GM23338 (cell line): Measurements from ENCODE around the gene FZD4. TPM values are rescaled to one million over a fixed set of nuclear protein-coding genes. Genes with fewer than 3 reads are reported as not detected.
A peak's percentile ranks its signal among the peaks of the same experiment; 100 is the strongest.
"Not testable (repeated sequence)": the region's sequence is repeated elsewhere in the genome, so short reads cannot be mapped to it uniquely, and the experiment has no call there.

Experiments
- ATAC-seq: fragments of 200-7000 bp; cut with Tn5 transposase; 3 replicates; pipeline ENCODE4 v1.9.1; 2020
- DNase-seq: peaks from one replicate; pipeline ENCODE4 v3.0.0-alpha.2; 2015; ENCODE audit warnings: low spot score
- H2AFZ ChIP-seq: fragments of 200-600 bp; sonication (generic); 2 replicates; pipeline ENCODE4 v1.8.0; 2016; ENCODE audit warnings: antibody characterized with exemption, mild to moderate bottlenecking, moderate library complexity
- H3F3A ChIP-seq: fragments of 200-600 bp; sonication (generic); replicated peaks from 2 replicates; pipeline ENCODE4 v1.8.0; 2017; ENCODE audit warnings: antibody characterized with exemption, mixed run types, low read depth
- H3K27ac ChIP-seq: fragments of 200-600 bp; sonication (generic); 2 replicates; pipeline ENCODE4 v1.6.1; 2016; ENCODE audit warnings: low read depth
- H3K27me3 ChIP-seq: fragments of 200-600 bp; sonication (generic); 2 replicates; pipeline ENCODE4 v1.8.0; 2016; ENCODE audit warnings: mild to moderate bottlenecking, mixed run types, moderate library complexity; ENCODE audit not compliant: insufficient read depth
- H3K36me3 ChIP-seq: fragments of 200-600 bp; sonication (generic); 2 replicates; pipeline ENCODE4 v1.8.0; 2016; ENCODE audit warnings: mild to moderate bottlenecking; ENCODE audit not compliant: insufficient read depth
- H3K4me1 ChIP-seq: fragments of 200-600 bp; sonication (generic); 2 replicates; pipeline ENCODE4 v1.8.0; 2016; ENCODE audit warnings: mild to moderate bottlenecking, moderate library complexity; ENCODE audit not compliant: insufficient read depth
- H3K4me2 ChIP-seq: fragments of 200-600 bp; sonication (generic); 2 replicates; pipeline ENCODE4 v1.7.1; 2017; ENCODE audit warnings: mixed run types
- H3K4me3 ChIP-seq: fragments of 200-600 bp; sonication (generic); 2 replicates; pipeline ENCODE4 v1.6.1; 2016; ENCODE audit warnings: mixed run types
- H3K79me2 ChIP-seq: fragments of 200-600 bp; sonication (generic); replicated peaks from 2 replicates; pipeline ENCODE4 v1.8.0; 2017; ENCODE audit warnings: mild to moderate bottlenecking; ENCODE audit not compliant: insufficient read depth
- H3K9me2 ChIP-seq: fragments of 200-600 bp; sonication (generic); 2 replicates; pipeline ENCODE4 v1.8.0; 2017; ENCODE audit not compliant: insufficient read depth
- H4K20me1 ChIP-seq: fragments of 200-600 bp; sonication (generic); replicated peaks from 2 replicates; pipeline ENCODE4 v1.8.0; 2017; ENCODE audit warnings: mild to moderate bottlenecking; ENCODE audit not compliant: insufficient read depth
- H3K27ac Mint-ChIP-seq: 2 replicates; pipeline ENCODE4 v1.8.0; 2020; ENCODE audit warnings: inconsistent platforms, mild to moderate bottlenecking, moderate library complexity, mixed read lengths
- H3K27me3 Mint-ChIP-seq: 3 replicates; pipeline ENCODE4 v1.8.0; 2022; ENCODE audit warnings: low read depth, mild to moderate bottlenecking, moderate library complexity, mixed read lengths, inconsistent platforms; ENCODE audit not compliant: insufficient read depth, poor library complexity
- H3K36me3 Mint-ChIP-seq: 3 replicates; pipeline ENCODE4 v1.8.0; 2021; ENCODE audit warnings: low read depth, mild to moderate bottlenecking, inconsistent platforms, moderate library complexity, mixed read lengths
- H3K4me1 Mint-ChIP-seq: 3 replicates; pipeline ENCODE4 v1.8.0; 2020; ENCODE audit warnings: mild to moderate bottlenecking, inconsistent platforms, mixed read lengths
- H3K4me3 Mint-ChIP-seq: 3 replicates; pipeline ENCODE4 v1.8.0; 2021; ENCODE audit warnings: moderate library complexity, mild to moderate bottlenecking, inconsistent platforms, mixed read lengths
- H3K9me3 Mint-ChIP-seq: 3 replicates; pipeline ENCODE4 v1.8.0; 2020; ENCODE audit warnings: moderate library complexity, mild to moderate bottlenecking, inconsistent platforms, mixed read lengths
- CREB1 ChIP-seq: fragments of 250-450 bp; sonication (Bioruptor Pico); IDR thresholded peaks from 2 replicates; pipeline ENCODE4 v1.5.0; 2020; ENCODE audit warnings: low read depth, mild to moderate bottlenecking, moderate library complexity
- CTCF ChIP-seq, 2 experiments: fragments of 200-600 bp in 1 of 2; sonication (generic) in 1 of 2; conservative IDR thresholded peaks; 2 replicates each; pipeline versions ENCODE4 v1.5.1 to v1.6.1; 2016 to 2017; ENCODE audit warnings: antibody characterized with exemption in 2 of 2, low read depth in 2 of 2, mild to moderate bottlenecking in 2 of 2, moderate library complexity in 1 of 2
- EZH2 ChIP-seq: fragments of 200-600 bp; sonication (generic); IDR thresholded peaks from one replicate; pipeline ENCODE4 v1.8.0; 2017; ENCODE audit warnings: antibody characterized with exemption, mild to moderate bottlenecking, low read depth; ENCODE audit not compliant: unreplicated experiment
- NANOG ChIP-seq: IDR thresholded peaks from 2 replicates; pipeline ENCODE4 v1.6.1; 2016; ENCODE audit warnings: antibody characterized with exemption, borderline replicate concordance
- POLR2AphosphoS5 ChIP-seq: IDR thresholded peaks from 2 replicates; pipeline ENCODE4 v1.6.1; 2016; ENCODE audit warnings: antibody characterized with exemption, low read depth
- STAT1 ChIP-seq: IDR thresholded peaks from one replicate; pipeline ENCODE4 v1.6.1; 2016; ENCODE audit warnings: antibody characterized with exemption; ENCODE audit not compliant: unreplicated experiment
- ZNF331 ChIP-seq: fragments of 250-450 bp; sonication (Bioruptor Pico); IDR thresholded peaks from 2 replicates; pipeline ENCODE4 v1.5.0; 2020; ENCODE audit warnings: low read depth, mild to moderate bottlenecking, moderate library complexity
- ZNF462 ChIP-seq: fragments of 250-450 bp; sonication (Bioruptor Pico); IDR thresholded peaks from 2 replicates; pipeline ENCODE4 v1.5.0; 2020; ENCODE audit warnings: mild to moderate bottlenecking, moderate library complexity
- polyA plus RNA-seq: library from polyadenylated mRNA; unstranded; fragments of >200 nt; fragmentation: Nextera tagmentation; extraction: Ambion mirVana; gene quantifications from 2 replicates; pipeline ENCODE4 v1.2.1, GENCODE V29; 2016
- total RNA-seq: library from RNA; depleted of rRNA; stranded (reverse); fragments of >200 nt; shearing (Covaris generic); gene quantifications from 2 replicates; pipeline ENCODE4 v1.2.3, GENCODE V29; 2014

FZD4 gene
- total and polyA plus RNA-seq, 2 experiments from 2014 or later = 1.4 to 8.9 TPM

- Histone ChIP-seq H2AFZ (no peak overlapping the region; the same call in 1 of the 2 replicates), H3F3A (no peaks in the 10 kb centered on the region), H3K79me2 (no peaks in the 10 kb centered on the region), H3K36me3 (no peaks in the 10 kb centered on the region), H3K27me3 (no peaks in the 10 kb centered on the region), H3K4me1 (no peaks in the 10 kb centered on the region), H3K9me2 (peaks cover 13% of the 10 kb centered on the region; the same call in 1 of the 2 replicates), H3K4me3 (no peak overlapping the region), H3K27ac (no peak overlapping the region), H4K20me1 (no peaks in the 10 kb centered on the region), H3K4me2 (no peak overlapping the region)
- Mint-ChIP-seq H3K27me3 (peaks cover 3% of the 10 kb centered on the region), H3K36me3 (no peaks in the 10 kb centered on the region; the same call in 2 of the 3 replicates), H3K27ac (no peak overlapping the region), H3K4me3 (no peak overlapping the region), H3K9me3 (peaks cover 9% of the 10 kb centered on the region; the same call in 2 of the 3 replicates), H3K4me1 (peaks cover 7% of the 10 kb centered on the region; the same call in 2 of the 3 replicates)
- TF ChIP-seq NANOG = no peak
- TF ChIP-seq POLR2AphosphoS5 = no peak
- TF ChIP-seq CTCF (conservative IDR thresholded peaks at IDR 0.05; ENCODE audit: low read depth in 2 of 2) = no peak
- TF ChIP-seq EZH2 = no peak
- no peak for TF ChIP-seq ZNF331 (CRISPR knock-in tag)
- no peak for TF ChIP-seq CREB1 (CRISPR knock-in tag)
- TF ChIP-seq STAT1 = no peak
- no peak for TF ChIP-seq ZNF462 (CRISPR knock-in tag)
- ATAC-seq (no peak), DNase-seq (no peak)
Observed at GRCh38 chr11:86969258-86969657, 14.1 kb upstream of the FZD4 start.

DNA sequence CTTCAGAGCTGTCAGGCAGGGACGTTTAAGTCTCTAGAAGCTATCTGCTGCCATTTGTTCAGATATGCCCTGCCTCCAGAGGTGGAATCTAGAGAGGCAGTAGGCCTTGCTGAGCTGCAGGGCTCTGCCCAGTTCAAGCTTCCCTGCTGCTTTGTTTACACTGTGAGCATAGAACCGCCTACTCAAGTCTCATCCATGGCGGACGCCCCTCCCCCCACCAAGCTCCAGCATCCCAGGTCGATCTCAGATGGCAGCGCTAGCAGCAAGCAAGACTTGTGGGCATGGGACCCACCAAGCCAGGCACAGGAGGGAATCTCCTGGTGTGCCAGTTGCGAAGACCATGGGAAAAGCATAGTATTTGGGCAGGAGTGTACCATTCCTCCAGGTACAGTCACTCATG is 12.4 kb upstream of the FZD4 start:
- not testable (repeated sequence) for H3K4me3 ChIP-seq, H3K4me3 Mint-ChIP-seq, H3K9me3 Mint-ChIP-seq, H3K4me1 ChIP-seq, H3K36me3 ChIP-seq, H3K27ac Mint-ChIP-seq, H3K27ac ChIP-seq, H3K27me3 ChIP-seq, H3K27me3 Mint-ChIP-seq, H4K20me1 ChIP-seq, H3K79me2 ChIP-seq, H3F3A ChIP-seq, H3K4me2 ChIP-seq, ATAC-seq, H3K4me1 Mint-ChIP-seq, H3K36me3 Mint-ChIP-seq
- H2AFZ ChIP-seq = peak overlapping the region; percentile 56; the same call in 1 of the 2 replicates
- DNase-seq = peak; percentile 29
- H3K9me2 ChIP-seq = peaks cover 13% of the 10 kb centered on the region; the same call in 1 of the 2 replicates
